ENCODE data around the gene ALOX12B.

Gene ALOX12B

DNA sequence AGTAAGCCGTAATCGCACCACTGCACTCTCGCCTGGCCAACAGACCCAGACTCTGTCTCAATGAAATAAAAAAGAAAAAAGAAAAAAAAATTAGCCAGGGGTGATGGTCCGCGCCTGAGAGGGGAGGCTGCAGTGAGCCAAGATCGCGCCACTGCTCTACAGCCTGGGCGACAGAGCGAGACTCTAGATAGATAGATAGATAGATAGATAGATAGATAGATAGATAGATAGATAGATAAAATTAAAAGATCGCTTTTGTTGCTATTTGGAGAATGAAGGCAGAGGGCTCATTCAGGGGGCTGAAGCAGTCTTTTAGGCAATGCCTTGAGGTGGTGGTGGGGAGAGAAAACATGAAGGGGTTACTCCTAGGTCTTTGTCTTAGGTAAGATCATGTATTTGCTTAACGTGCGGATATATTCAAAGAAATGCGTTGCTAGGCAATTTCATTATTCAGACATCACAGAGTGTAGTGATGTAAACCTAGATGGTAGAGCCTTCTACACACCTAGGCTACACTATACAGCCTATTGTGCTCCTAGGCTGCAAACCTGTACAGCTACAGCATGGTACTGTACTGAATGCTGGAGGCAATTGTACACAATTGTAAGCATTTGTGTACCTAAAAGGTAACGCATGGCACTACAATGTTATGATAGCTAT lies 40.7 kb upstream of the ALOX12B start:
- no peaks in the 10 kb centered on the region for H3K36me3 ChIP-seq (ENCODE audit: insufficient read depth)
- no peaks in the 10 kb centered on the region for H3K27me3 ChIP-seq (ENCODE audit: insufficient read depth, low read depth)
- TF ChIP-seq, protein P1, sequence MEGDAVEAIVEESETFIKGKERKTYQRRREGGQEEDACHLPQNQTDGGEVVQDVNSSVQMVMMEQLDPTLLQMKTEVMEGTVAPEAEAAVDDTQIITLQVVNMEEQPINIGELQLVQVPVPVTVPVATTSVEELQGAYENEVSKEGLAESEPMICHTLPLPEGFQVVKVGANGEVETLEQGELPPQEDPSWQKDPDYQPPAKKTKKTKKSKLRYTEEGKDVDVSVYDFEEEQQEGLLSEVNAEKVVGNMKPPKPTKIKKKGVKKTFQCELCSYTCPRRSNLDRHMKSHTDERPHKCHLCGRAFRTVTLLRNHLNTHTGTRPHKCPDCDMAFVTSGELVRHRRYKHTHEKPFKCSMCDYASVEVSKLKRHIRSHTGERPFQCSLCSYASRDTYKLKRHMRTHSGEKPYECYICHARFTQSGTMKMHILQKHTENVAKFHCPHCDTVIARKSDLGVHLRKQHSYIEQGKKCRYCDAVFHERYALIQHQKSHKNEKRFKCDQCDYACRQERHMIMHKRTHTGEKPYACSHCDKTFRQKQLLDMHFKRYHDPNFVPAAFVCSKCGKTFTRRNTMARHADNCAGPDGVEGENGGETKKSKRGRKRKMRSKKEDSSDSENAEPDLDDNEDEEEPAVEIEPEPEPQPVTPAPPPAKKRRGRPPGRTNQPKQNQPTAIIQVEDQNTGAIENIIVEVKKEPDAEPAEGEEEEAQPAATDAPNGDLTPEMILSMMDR (conservative IDR thresholded peaks at IDR 0.05; ENCODE audit: low read depth, low read length) = no peak
- no peaks in the 10 kb centered on the region for H4K20me1 ChIP-seq (ENCODE audit: insufficient read depth)
- no peak overlapping the region for H3K4me2 ChIP-seq
- no peaks in the 10 kb centered on the region for H3K4me1 ChIP-seq (ENCODE audit: low read depth, poor library complexity, severe bottlenecking)
- H3K79me2 ChIP-seq (ENCODE audit: insufficient read depth, low read depth) = no peaks in the 10 kb centered on the region
- no peak overlapping the region for H2AFZ ChIP-seq (ENCODE audit: low read depth)
- no peak overlapping the region for H3K4me3 ChIP-seq (IDR thresholded peaks at IDR 0.05; ENCODE audit: insufficient read depth, low read depth, low read length)
- no peak overlapping the region for H3K9ac ChIP-seq
- no peak overlapping the region for H3K27ac ChIP-seq

DNA sequence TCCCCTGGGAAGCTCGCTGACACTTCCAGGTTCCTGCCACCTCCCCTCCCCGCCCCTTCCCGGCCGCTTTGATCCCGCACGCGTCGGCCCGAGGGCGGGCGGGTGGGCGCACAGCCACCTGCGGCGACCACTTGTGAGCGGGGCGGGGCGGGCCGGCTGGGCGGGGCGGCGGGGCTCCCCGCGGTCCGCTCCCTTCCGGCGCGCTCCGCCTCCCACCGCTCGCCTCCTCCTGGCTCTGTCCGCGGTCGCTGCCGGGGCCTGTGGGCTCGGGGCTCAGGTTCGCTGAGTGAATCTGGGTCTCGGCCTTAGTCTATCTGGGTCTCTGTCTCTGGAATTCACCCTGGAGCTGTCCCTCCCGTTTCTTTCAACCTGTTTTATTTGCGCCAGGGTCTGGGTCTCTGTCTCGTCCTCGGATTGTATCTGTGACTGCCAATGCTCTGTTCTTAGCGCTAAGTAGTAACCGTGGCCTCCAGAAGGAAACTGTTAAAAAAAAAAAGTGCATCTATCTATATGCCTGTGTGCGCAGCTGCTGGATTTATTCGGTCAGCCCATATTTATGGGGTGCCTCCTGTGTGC lies 39.1 kb upstream of the ALOX12B start:
- Histone ChIP-seq H3K4me2 (peak overlapping the region; percentile 36; the same call in 1 of the 2 replicates), H3K36me3 (ENCODE audit: insufficient read depth) (no peaks in the 10 kb centered on the region), H3K27ac (no peak overlapping the region), H3K9ac (no peak overlapping the region), H4K20me1 (ENCODE audit: insufficient read depth) (no peaks in the 10 kb centered on the region), H2AFZ (ENCODE audit: low read depth) (peak overlapping the region; percentile 6; the same call in 1 of the 2 replicates), H3K4me1 (ENCODE audit: low read depth, poor library complexity, severe bottlenecking) (no peaks in the 10 kb centered on the region), H3K27me3 (ENCODE audit: insufficient read depth, low read depth) (no peaks in the 10 kb centered on the region), H3K4me3 (IDR thresholded peaks at IDR 0.05; ENCODE audit: insufficient read depth, low read depth, low read length) (no peak overlapping the region), H3K79me2 (ENCODE audit: insufficient read depth, low read depth) (no peaks in the 10 kb centered on the region)
- TF ChIP-seq, protein P1 (conservative IDR thresholded peaks at IDR 0.05; ENCODE audit: low read depth, low read length) = no peak

DNA sequence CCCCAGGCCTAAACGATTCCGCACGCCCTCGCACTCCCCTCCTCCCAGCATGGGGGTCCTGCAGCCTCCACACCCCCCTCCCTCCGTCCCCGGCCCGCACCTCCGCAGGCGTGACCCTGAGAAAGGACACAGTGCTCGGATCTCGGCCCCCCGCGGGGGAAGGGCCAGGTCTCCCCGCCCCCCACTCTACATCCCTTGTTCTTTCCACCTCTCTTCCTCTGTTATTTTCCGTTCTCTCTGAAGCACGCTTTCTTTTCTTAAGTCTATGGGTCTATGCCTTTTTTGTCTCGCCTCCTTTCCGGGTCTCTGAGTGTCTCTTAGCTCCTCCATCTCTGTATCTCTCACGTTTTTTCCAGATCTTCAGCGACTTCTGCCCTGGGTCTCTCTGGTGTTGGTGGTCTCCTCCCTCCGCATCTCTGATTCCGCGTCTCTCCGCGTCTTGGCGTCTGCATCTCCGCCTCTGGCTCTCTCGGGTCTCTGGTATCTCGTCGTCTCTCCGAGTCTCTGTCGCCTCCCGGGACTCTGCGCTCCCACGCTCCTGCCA lies 38.5 kb upstream of the ALOX12B start:
- H3K9ac ChIP-seq = no peak overlapping the region
- no peak overlapping the region for H3K27ac ChIP-seq
- H2AFZ ChIP-seq (ENCODE audit: low read depth) = peak overlapping the region; percentile 30; the same call in 1 of the 2 replicates
- TF ChIP-seq, protein P1 (conservative IDR thresholded peaks at IDR 0.05; ENCODE audit: low read depth, low read length) = no peak
- H4K20me1 ChIP-seq (ENCODE audit: insufficient read depth) = no peaks in the 10 kb centered on the region
- no peaks in the 10 kb centered on the region for H3K79me2 ChIP-seq (ENCODE audit: insufficient read depth, low read depth)
- H3K4me3 ChIP-seq (IDR thresholded peaks at IDR 0.05; ENCODE audit: insufficient read depth, low read depth, low read length) = no peak overlapping the region
- H3K36me3 ChIP-seq (ENCODE audit: insufficient read depth) = no peaks in the 10 kb centered on the region
- no peaks in the 10 kb centered on the region for H3K27me3 ChIP-seq (ENCODE audit: insufficient read depth, low read depth)
- H3K4me2 ChIP-seq = no peak overlapping the region
- no peaks in the 10 kb centered on the region for H3K4me1 ChIP-seq (ENCODE audit: low read depth, poor library complexity, severe bottlenecking)

DNA sequence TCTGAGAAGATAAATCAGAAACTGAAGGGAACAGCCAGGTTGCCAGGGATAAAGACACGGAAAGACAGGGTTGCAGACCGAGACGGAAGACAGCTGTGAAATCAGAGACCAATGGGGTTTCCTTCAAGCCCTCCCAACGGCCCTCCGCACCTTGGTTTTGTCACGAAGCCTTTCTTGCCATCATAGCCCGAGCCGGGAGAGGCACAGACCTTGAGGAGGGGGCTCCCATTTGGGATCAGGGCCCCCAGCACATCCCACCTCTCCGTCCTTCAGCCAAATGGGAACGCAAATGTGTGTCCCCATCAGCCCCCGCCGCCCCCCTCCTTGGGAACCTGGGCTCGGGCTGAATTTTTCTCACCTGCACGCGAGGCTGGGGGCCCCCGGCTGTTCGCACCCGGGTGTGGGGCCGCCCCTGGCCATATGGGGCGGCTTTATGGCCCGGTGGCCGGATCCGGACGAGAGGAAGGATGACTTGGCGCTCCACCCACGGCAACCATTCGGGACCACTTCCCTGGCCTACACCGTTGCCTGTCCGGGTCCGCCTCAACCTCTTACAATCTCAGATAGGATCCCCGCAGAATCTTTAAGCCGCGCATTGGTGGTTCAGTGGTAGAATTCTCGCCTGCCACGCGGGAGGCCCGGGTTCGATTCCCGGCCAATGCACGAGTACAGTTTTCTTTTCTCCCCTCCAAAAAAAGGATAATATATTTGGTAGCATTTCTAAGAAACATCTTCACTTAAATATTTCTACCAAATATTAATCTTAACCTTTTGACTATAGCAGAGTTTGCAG lies 37.8 kb upstream of the ALOX12B start:
- TF ChIP-seq, protein P1 (conservative IDR thresholded peaks at IDR 0.05; ENCODE audit: low read depth, low read length) = no peak
- no peaks in the 10 kb centered on the region for H4K20me1 ChIP-seq (ENCODE audit: insufficient read depth)
- no peak overlapping the region for H3K27ac ChIP-seq
- peak overlapping the region; percentile 30; the same call in 1 of the 2 replicates for H2AFZ ChIP-seq (ENCODE audit: low read depth)
- no peaks in the 10 kb centered on the region for H3K27me3 ChIP-seq (ENCODE audit: insufficient read depth, low read depth)
- H3K79me2 ChIP-seq (ENCODE audit: insufficient read depth, low read depth) = no peaks in the 10 kb centered on the region
- H3K4me2 ChIP-seq = peak overlapping the region; percentile 48; the same call in 1 of the 2 replicates
- no peaks in the 10 kb centered on the region for H3K36me3 ChIP-seq (ENCODE audit: insufficient read depth)
- no peak overlapping the region for H3K9ac ChIP-seq
- H3K4me1 ChIP-seq (ENCODE audit: low read depth, poor library complexity, severe bottlenecking) = no peaks in the 10 kb centered on the region
- no peak overlapping the region for H3K4me3 ChIP-seq (IDR thresholded peaks at IDR 0.05; ENCODE audit: insufficient read depth, low read depth, low read length)

All from KMS-11 (cell line).